Gastrocnemius medialis (tissue), 4 donors: ENCODE data around the gene ACOXL.

Experiments
- CTCF ChIP-seq, 5 experiments: fragments of 450-650 bp in 3 of 5; fragments of 200-600 bp in 2 of 5; sonication (generic) in 2 of 5; IDR thresholded peaks in 4 of 5; conservative IDR thresholded peaks in 1 of 5; 1 replicate in 4 of 5; 2 replicates in 1 of 5; pipeline ENCODE4 v1.5.1; 2016 to 2019; ENCODE audit warnings: antibody characterized with exemption in 5 of 5, mild to moderate bottlenecking in 3 of 5, moderate library complexity in 3 of 5
- POLR2A ChIP-seq, 2 donors: fragments of 450-650 bp; IDR thresholded peaks; one replicate each; pipeline ENCODE4 v1.6.1; 2017; ENCODE audit warnings: antibody characterized with exemption in 2 of 2, mild to moderate bottlenecking in 2 of 2, moderate library complexity in 2 of 2

- no peak for TF ChIP-seq CTCF (IDR thresholded peaks at IDR 0.05 in 4 of 5, conservative IDR thresholded peaks at IDR 0.05 in 1 of 5)
- TF ChIP-seq POLR2A (IDR thresholded peaks at IDR 0.05): no peak
These were observed 177.1 kb downstream of the ACOXL start for GRCh38 chr2:110909501-110909900.
